ENCODE data around the gene GOSR1.

GOSR1 gene

GRCh38 chr17:30570191-30570590 is 93.0 kb downstream of the GOSR1 start:
- Histone ChIP-seq H3K9me3 (ENCODE audit: control insufficient read depth, insufficient read depth, low read depth, low read length) (no peaks in the 10 kb centered on the region), H3K4me1 (ENCODE audit: control insufficient read depth, insufficient read depth, low read length) (no peaks in the 10 kb centered on the region), H3K27ac (ENCODE audit: extremely low read depth, low read depth, low read length) (no peak overlapping the region), H3K36me3 (ENCODE audit: control insufficient read depth in 2 of 2, insufficient read depth in 1 of 2, low read length in 2 of 2) (no peaks in the 10 kb centered on the region), H3K4me3 (ENCODE audit: low read depth, low read length) (no peak overlapping the region)
- TF ChIP-seq KLF9 (tag by site-specific recombination; IDR thresholded peaks at IDR 0.05; ENCODE audit: low read depth) (no peak), ZNF24 (tag by site-specific recombination; IDR thresholded peaks at IDR 0.05) (no peak)
- POLR2A ChIA-PET = no interaction called here
- CTCF ChIA-PET = interaction anchor here (0.9 kb wide), 1 partner anchor 11 kb away, joined by 3 read pairs; no protein-coding TSS in a partner anchor

- no peak overlapping the region for H3K27ac ChIP-seq (ENCODE audit: extremely low read depth, low read depth, low read length)
- H3K36me3 ChIP-seq (ENCODE audit: control insufficient read depth in 2 of 2, insufficient read depth in 1 of 2, low read length in 2 of 2) = no peaks in the 10 kb centered on the region
- H3K9me3 ChIP-seq (ENCODE audit: control insufficient read depth, insufficient read depth, low read depth, low read length) = no peaks in the 10 kb centered on the region
- ChIA-PET POLR2A (no interaction called here), CTCF (no interaction called here)
- H3K4me1 ChIP-seq (ENCODE audit: control insufficient read depth, insufficient read depth, low read length) = no peaks in the 10 kb centered on the region
- TF ChIP-seq ZNF202 (tag by site-specific recombination; IDR thresholded peaks at IDR 0.05; ENCODE audit: borderline replicate concordance) = no peak
- no peak for TF ChIP-seq ZFP3 (tag by site-specific recombination; IDR thresholded peaks at IDR 0.05; ENCODE audit: low read depth)
- TF ChIP-seq ZNF473 (tag by site-specific recombination; IDR thresholded peaks at IDR 0.05) = no peak
- no peak for TF ChIP-seq ZNF645 (tag by site-specific recombination; IDR thresholded peaks at IDR 0.05)
- no peak for TF ChIP-seq ZNF785 (tag by site-specific recombination; IDR thresholded peaks at IDR 0.05)
- no peak for TF ChIP-seq ZSCAN4 (tag by site-specific recombination; IDR thresholded peaks at IDR 0.05)
- no peak for TF ChIP-seq YY2 (tag by site-specific recombination; IDR thresholded peaks at IDR 0.05)
- peak; percentile 43; the same call in 1 of the 2 replicates for TF ChIP-seq ZNF394 (tag by site-specific recombination; IDR thresholded peaks at IDR 0.05; ENCODE audit: borderline replicate concordance)
- 0 out of 2 replicates have a peak, but pooled peaks have one; percentile 31 for TF ChIP-seq ZBTB48 (tag by site-specific recombination; IDR thresholded peaks at IDR 0.05)
- 0 out of 2 replicates have a peak, but pooled peaks have one; percentile 18 for TF ChIP-seq ZBTB8A (tag by site-specific recombination; IDR thresholded peaks at IDR 0.05)
- TF ChIP-seq PRDM10 (tag by site-specific recombination; IDR thresholded peaks at IDR 0.05) = no peak
- no peak for TF ChIP-seq ZNF175 (tag by site-specific recombination; IDR thresholded peaks at IDR 0.05)
- no peak for TF ChIP-seq ZNF140 (tag by site-specific recombination; IDR thresholded peaks at IDR 0.05)
- no peak for TF ChIP-seq ZSCAN16 (tag by site-specific recombination; IDR thresholded peaks at IDR 0.05)
- no peak for TF ChIP-seq GFI1B (tag by site-specific recombination; IDR thresholded peaks at IDR 0.05)
- TF ChIP-seq ZNF335 (tag by site-specific recombination; conservative IDR thresholded peaks at IDR 0.05) = peak; percentile 44; the same call in 1 of the 2 replicates
- no peak for TF ChIP-seq ZFHX2 (tag by site-specific recombination; conservative IDR thresholded peaks at IDR 0.05)
- TF ChIP-seq ZNF2 (tag by site-specific recombination; IDR thresholded peaks at IDR 0.05) = no peak
- H3K4me3 ChIP-seq (ENCODE audit: low read depth, low read length) = no peak overlapping the region
Measured at GRCh38 chr17:30570596-30571265, 93.5 kb downstream of the GOSR1 start.

Measured in HEK293 (cell line).